ENCODE data around the gene SERPINB6.

DNA sequence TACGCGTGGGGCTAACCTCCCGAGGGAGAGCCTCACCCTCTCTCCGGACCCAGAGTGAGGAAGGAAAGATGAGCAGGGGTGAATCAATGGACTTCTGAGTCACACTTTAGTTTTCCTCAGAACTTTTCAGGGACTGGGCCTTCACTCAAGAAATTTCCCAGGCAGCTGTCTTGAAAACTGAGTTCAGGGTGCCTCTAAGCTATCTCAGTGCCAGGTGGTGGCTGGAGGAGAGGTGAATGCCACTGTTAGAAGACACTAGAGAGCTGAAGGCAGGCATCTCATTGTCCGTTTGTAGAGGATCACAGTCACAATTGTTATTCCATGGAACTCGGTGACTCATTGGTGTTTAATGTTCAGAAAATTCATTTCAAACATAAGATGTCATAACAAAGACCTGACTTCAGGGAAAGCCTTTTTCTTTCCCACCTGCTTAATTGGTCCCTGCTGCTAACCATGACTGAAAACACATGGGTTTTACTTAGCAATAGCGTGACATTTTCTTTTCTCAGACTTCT lies 5.3 kb upstream of the SERPINB6 start:
- TF ChIP-seq, protein P1, sequence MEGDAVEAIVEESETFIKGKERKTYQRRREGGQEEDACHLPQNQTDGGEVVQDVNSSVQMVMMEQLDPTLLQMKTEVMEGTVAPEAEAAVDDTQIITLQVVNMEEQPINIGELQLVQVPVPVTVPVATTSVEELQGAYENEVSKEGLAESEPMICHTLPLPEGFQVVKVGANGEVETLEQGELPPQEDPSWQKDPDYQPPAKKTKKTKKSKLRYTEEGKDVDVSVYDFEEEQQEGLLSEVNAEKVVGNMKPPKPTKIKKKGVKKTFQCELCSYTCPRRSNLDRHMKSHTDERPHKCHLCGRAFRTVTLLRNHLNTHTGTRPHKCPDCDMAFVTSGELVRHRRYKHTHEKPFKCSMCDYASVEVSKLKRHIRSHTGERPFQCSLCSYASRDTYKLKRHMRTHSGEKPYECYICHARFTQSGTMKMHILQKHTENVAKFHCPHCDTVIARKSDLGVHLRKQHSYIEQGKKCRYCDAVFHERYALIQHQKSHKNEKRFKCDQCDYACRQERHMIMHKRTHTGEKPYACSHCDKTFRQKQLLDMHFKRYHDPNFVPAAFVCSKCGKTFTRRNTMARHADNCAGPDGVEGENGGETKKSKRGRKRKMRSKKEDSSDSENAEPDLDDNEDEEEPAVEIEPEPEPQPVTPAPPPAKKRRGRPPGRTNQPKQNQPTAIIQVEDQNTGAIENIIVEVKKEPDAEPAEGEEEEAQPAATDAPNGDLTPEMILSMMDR (IDR thresholded peaks at IDR 0.05; ENCODE audit: low read depth, low read length, poor library complexity, severe bottlenecking) = no peak
- TF ChIP-seq EZH2phosphoT487 (IDR thresholded peaks at IDR 0.05; ENCODE audit: borderline replicate concordance, low read length) = no peak
